Adipocyte (in vitro differentiated cells): ENCODE measurements around the gene WNT3.
"Not testable (repeated sequence)": the region's sequence is repeated elsewhere in the genome, so short reads cannot be mapped to it uniquely, and the experiment has no call there.

Experiments
- DNase-seq: peaks from one replicate; pipeline ENCODE4 v3.0.0-alpha.2; 2015; ENCODE audit warnings: low read depth
- H3K27me3 ChIP-seq: replicated peaks from 2 replicates; pipeline ENCODE4 v1.7.0; 2013; ENCODE audit warnings: mild to moderate bottlenecking, low read length, moderate library complexity; ENCODE audit not compliant: control insufficient read depth, insufficient read depth
- H3K36me3 ChIP-seq: 2 replicates; pipeline ENCODE4 v1.7.0; 2013; ENCODE audit warnings: low read length, mild to moderate bottlenecking, moderate library complexity; ENCODE audit not compliant: control insufficient read depth, insufficient read depth, severe bottlenecking
- H3K4me1 ChIP-seq: 2 replicates; pipeline ENCODE4 v1.7.0; 2013; ENCODE audit warnings: mild to moderate bottlenecking, low read length, moderate library complexity; ENCODE audit not compliant: control insufficient read depth, insufficient read depth
- H3K4me3 ChIP-seq: 2 replicates; pipeline ENCODE4 v1.7.0; 2013; ENCODE audit warnings: mild to moderate bottlenecking, low read length, moderate library complexity
- H3K9ac ChIP-seq: 2 replicates; pipeline ENCODE4 v1.7.0; 2013; ENCODE audit warnings: mild to moderate bottlenecking, low read length, moderate library complexity
- H3K9me3 ChIP-seq: 2 replicates; pipeline ENCODE4 v1.7.0; 2013; ENCODE audit warnings: mild to moderate bottlenecking, low read length, moderate library complexity; ENCODE audit not compliant: control insufficient read depth

WNT3 gene

DNA sequence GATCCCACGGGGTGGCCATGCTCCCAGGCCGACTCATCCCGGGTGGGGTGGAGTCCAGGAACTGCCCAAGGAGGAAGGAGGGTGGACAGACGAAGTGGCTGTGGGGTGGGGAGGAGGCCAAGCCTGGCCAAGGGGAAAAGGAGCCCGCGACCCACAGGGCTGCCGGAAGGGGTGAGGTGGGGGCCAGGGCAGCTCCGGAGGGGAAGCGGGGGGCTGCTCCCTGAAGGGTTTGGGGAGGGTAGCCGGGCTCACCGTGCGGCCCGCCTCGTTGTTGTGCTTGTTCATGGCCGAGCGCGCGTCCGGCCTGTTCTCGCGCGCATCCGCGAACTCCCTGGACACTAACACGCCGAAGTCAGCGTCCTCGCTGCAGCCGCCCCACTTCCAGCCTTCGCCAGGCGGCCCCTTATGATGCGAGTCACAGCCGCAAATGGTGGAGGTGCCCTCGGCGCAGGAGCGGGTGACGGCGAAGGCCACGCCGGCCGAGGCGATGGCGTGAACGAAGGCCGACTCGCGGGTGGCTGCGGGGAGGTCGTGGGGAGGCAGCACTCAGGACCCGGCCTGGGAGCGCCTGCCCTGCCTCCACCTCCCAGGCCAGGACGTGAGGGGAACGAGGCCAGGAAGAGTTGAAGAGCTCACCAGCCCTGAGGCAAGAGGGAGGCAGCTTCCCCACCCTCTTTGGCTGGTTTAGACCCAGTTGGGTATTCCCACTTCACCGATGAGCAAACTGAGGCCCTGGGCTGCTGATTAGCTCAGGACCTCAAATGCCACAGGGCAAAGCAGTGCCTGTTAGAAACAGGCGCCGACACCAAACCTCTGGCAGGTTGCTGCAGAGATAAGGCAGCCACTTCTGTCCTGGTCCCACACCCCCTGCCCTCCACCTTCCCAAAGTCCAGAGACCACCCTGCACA, 48.7 kb downstream of the WNT3 start:
- H3K9me3 ChIP-seq = no peaks in the 10 kb centered on the region
- peaks cover 12% of the 10 kb centered on the region for H3K4me1 ChIP-seq
- no peaks in the 10 kb centered on the region for H3K27me3 ChIP-seq
- H3K4me3 ChIP-seq = peak overlapping the region; percentile 44
- no peak for DNase-seq
- H3K9ac ChIP-seq = peak overlapping the region; percentile 61
- H3K36me3 ChIP-seq = no peaks in the 10 kb centered on the region

DNA sequence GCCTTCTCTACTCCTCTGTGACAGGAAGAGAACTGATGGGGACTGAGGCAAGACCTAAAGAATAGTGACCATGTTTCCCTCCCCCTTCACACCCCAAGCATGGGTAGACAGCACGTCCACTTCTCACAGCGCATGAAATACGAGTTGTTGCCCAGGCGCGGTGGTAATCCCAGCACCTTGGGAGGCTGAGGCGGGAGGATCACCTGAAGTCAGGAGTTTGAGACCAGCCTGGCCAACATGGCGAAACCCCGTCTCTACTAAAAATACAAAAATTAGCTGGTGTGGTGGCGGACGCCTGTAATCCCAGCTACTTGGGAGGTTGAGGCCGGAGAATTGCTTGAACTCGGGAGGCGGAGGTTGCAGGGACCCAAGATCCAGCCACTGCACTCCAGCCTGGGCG, 49.6 kb downstream of the WNT3 start:
- not testable (repeated sequence) for H3K9ac ChIP-seq, H3K36me3 ChIP-seq, H3K27me3 ChIP-seq, H3K4me3 ChIP-seq, H3K9me3 ChIP-seq, DNase-seq
- H3K4me1 ChIP-seq = peaks cover 18% of the 10 kb centered on the region

DNA sequence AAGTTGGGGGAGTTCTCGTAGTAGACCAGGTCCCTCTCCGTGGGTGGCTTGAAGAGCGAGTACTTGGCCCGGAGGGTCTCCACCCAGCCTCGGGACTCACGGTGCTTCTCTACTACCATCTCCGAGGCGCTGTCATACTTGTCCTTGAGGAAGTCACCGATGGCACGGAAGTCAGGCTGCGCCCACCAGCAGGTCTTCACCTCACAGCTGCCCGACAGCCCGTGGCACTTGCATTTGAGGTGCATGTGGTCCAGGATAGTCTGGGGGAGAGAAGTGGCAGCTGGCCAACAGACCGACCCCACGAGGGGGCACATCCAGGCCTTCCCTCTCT, 50.0 kb downstream of the WNT3 start:
- Histone ChIP-seq H3K27me3 (no peaks in the 10 kb centered on the region), H3K4me1 (peaks cover 18% of the 10 kb centered on the region), H3K9ac (no peak overlapping the region), H3K4me3 (no peak overlapping the region), H3K9me3 (no peaks in the 10 kb centered on the region), H3K36me3 (no peaks in the 10 kb centered on the region)
- DNase-seq = no peak

DNA sequence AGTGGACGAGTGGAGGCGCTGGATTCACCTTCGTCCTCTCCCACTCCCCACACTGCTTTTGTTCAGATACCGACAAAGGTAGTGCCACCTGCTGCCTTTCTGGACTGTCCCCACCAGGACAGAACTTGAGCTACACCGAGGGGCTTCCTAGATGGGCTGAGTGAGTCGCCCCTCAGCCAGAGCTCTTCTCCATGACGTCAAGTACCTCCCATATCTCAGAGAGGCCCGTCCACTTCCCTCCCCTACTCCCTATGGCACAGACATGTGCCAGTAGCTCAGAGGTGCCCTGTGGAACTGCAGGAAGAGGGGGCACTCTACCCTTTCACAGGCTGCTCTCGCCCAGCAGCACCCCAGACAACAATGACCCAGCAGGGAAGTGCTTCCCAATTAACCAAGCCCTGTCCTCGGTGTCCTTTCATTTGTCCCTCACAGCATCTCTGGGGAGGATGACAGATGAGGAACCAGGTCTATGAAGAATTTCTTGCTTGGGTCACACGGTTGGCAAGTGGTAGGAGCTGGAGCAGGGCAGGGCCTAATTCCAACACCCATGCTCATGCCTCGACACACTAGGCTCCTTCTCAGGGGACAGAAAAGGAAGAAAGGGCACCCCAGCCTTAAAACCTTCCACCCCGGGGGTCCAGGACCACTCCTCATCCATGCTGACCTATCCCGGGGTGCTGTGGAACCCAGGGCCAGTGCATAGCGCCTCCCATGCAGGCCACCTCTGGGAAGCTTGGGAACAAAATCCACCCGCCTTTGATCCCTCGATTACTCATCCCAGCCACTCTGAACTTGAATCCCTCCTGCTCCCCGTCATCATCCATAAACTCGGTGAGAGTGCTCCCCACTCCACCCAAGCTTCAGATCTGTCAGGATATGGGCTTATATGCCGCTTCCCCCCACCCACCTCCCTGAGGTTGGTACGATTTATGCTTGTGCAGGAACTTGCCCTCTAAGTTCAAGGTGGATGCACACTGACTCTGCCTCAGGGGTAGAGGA, 51.7 kb downstream of the WNT3 start:
- DNase-seq = no peak
- H3K36me3 ChIP-seq = no peaks in the 10 kb centered on the region

DNA sequence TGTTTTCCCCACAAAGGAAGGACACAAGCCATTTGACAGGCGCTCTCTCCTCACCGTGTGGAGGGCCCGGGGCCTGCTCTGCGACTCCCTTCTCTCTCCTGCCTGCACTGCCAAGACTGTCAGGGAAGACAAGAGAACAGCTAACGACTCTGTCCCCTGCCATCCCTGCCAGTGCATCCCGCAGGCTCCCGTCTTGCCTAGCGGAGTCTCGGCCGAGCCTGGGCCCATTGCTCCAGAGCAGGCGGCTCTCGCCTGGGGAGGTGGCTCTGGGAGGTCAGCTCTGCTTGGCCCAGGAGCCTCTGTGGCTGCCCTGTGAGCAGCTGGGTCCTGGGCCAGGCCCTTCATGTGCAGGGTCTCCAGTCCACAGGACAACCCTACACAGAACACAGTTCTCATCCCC, 53.0 kb downstream of the WNT3 start:
- H3K4me1 ChIP-seq = peaks cover 18% of the 10 kb centered on the region
- no peaks in the 10 kb centered on the region for H3K36me3 ChIP-seq
- no peak overlapping the region for H3K9ac ChIP-seq
- no peaks in the 10 kb centered on the region for H3K9me3 ChIP-seq
- DNase-seq = no peak
- no peaks in the 10 kb centered on the region for H3K27me3 ChIP-seq
- H3K4me3 ChIP-seq = no peak overlapping the region

More for the DNA sequence above, 51.7 kb downstream of the WNT3 start:
- H3K27me3 ChIP-seq = no peaks in the 10 kb centered on the region
- H3K9ac ChIP-seq = no peak overlapping the region
- H3K4me3 ChIP-seq = no peak overlapping the region
- H3K9me3 ChIP-seq = no peaks in the 10 kb centered on the region
- H3K4me1 ChIP-seq = peaks cover 18% of the 10 kb centered on the region

DNA sequence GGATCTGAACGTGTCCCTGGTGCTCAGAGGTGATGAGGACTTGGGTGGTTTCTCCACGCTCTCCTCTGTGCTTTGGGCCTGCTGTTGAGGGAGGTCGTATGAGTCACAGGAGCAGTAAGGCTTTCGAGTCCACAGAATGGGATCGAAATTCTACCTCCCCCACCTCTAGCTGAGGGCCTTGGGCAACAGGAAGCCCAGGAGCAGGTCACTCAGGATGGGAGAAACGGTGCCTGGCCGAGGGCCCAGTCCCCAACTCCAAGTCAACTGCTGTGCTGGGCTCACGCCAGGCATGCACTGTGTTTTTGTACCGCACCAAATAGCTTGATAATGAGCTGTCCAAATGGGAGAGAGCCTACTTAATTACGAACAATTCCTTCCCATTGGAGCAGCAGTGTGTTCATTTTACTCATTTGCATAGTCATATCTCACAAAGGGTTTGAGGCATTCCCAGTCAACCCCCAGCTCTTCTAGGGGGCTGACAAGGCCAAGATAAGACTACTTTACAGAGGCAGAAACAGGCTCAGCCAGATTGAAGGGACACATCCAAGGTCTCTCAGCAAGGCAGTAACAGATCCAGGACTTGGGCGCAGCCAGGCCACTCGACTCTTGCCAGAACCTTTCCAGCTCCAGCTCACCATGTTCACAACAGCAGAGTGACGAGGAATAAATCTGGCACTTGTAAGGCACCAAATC, 53.6 kb downstream of the WNT3 start:
- H3K9me3 ChIP-seq = no peaks in the 10 kb centered on the region
- no peak overlapping the region for H3K4me3 ChIP-seq
- H3K36me3 ChIP-seq = peaks cover under 1% of the 10 kb centered on the region
- H3K9ac ChIP-seq = no peak overlapping the region
- H3K4me1 ChIP-seq = peaks cover 14% of the 10 kb centered on the region
- H3K27me3 ChIP-seq = no peaks in the 10 kb centered on the region
- peak; percentile 38 for DNase-seq

DNA sequence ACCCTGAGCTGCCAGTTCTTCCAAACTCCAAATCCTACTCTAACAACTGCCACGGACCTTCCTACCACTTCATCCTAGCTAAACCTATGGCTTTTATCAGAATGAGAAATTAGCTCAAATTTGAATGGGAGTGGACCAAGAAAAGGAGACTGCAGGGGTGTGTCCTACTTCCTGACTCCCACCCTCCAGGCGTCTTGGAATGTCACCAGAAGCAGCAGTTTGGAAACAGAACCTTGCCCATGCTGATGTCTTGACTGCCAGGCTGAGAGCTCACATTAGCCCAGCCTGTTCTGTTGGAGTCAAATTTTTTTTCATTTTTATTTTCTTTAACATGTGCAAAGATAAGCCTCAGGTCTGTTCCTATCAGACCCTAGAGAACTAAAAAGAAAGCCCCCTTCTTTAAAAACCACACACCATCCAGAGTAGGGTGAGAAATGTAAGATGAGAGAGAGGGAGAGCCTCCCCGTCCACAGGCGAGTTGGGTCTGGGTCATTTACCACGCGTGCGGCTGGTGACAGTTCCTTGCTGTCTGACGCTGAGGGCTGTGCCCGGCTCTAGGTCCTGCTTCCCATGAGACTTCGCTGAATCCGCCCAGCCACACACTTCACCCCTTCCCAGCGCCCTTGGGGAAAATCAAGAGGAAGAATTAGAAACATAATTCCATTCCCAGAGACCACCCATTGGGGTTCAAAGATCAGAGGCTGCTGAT, 54.3 kb downstream of the WNT3 start:
- Histone ChIP-seq H3K27me3 (no peaks in the 10 kb centered on the region), H3K9me3 (no peaks in the 10 kb centered on the region), H3K36me3 (peaks cover 8% of the 10 kb centered on the region), H3K4me1 (peaks cover 12% of the 10 kb centered on the region), H3K4me3 (no peak overlapping the region), H3K9ac (no peak overlapping the region)
- DNase-seq = no peak

DNA sequence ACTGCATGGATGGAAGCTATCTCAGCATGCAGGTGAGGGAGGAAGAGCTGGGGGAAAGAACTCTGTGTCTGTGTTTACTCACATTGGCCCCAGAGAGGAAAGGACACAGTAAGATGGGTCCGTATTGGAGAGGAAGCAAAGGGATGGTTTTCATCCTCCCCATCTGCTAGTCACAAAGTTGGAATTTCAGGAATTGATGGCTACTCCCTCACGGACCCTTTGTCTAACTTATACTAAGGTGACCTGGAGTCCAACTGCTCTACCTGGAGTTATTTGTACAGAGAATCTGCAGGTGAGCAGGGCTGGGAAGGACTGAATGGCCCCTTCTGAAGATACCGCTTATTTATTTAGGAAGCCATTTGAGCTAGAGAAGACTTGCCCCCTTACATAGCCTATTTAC, 55.1 kb downstream of the WNT3 start:
- H3K9me3 ChIP-seq = no peaks in the 10 kb centered on the region
- H3K27me3 ChIP-seq = no peaks in the 10 kb centered on the region
- no peak overlapping the region for H3K4me3 ChIP-seq
- H3K9ac ChIP-seq = no peak overlapping the region
- peaks cover 8% of the 10 kb centered on the region for H3K36me3 ChIP-seq
- DNase-seq = no peak
- peaks cover 15% of the 10 kb centered on the region for H3K4me1 ChIP-seq

DNA sequence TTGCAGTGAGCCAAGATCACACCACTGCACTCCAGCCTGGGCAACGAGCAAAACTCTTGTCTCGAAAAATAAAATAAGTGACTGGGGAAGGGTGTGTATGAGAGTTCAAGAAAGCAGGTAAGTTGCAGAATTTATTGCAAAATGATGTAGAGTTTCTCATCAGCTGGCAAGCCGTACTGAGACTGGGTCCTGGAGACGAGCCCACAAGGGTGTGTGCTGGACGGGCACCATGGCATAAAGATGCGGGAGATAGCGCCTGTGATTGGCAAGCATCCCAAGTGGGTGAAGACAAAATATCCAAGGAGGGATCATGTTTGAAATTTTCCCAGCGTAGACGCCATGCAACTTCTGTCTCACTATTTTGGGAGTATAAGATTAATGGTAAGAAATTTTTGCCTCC, 59.4 kb downstream of the WNT3 start:
- no peaks in the 10 kb centered on the region for H3K27me3 ChIP-seq
- H3K36me3 ChIP-seq = peaks cover 38% of the 10 kb centered on the region
- no peak overlapping the region for H3K9ac ChIP-seq
- H3K4me3 ChIP-seq = no peak overlapping the region
- H3K9me3 ChIP-seq = no peaks in the 10 kb centered on the region
- peaks cover 3% of the 10 kb centered on the region for H3K4me1 ChIP-seq
- no peak for DNase-seq

DNA sequence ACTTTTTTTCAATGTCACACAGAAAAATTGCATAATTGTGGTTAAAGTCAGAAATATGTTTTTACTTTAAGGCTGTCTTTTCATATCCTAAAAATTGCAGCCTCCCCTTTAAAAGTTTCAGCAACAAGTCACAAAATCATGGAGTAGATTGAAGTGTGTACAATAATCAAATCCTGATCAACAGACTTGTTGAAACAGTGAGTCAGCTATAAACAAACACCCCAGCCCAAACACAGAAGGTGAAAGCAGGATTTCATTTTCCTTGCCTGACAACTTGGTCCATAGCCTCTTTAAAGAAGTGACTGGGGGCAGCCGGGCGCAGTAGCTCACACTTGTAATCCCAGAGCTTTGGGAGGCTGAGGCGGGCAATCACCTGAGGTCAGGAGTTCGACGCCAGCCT, 59.9 kb downstream of the WNT3 start:
- H3K4me3 ChIP-seq = no peak overlapping the region
- no peaks in the 10 kb centered on the region for H3K27me3 ChIP-seq
- peaks cover 43% of the 10 kb centered on the region for H3K36me3 ChIP-seq
- no peak overlapping the region for H3K9ac ChIP-seq
- peaks cover 3% of the 10 kb centered on the region for H3K4me1 ChIP-seq
- no peaks in the 10 kb centered on the region for H3K9me3 ChIP-seq
- DNase-seq = no peak
